Measurements from ENCODE around the gene HLCS. TPM values are rescaled to one million over a fixed set of nuclear protein-coding genes. Genes with fewer than 3 reads are reported as not detected.

Gene HLCS
- total RNA-seq, 3 donors from 2014 or later: 19.5 to 26.2 (median 20.3) TPM

DNA sequence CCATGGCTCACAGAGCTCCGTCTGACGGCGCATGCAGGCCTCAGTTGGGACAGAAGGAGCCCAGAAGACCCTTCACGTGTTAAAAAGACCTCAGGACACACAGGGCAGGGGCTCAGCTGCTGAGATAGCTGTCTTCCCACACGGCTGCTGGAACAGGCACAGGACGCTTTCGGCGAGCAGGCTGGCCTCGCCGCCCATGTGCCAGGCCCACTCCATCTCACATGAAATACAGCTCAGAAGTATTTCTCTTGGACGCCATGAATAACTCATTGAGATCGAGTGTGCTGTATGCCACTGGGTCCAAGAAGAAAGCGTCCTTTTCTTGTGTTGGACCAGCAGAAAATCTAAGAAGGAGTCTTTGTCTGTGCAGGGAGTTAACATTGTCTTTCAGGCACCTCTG, 198.0 kb downstream of the HLCS start:
- DNase-seq (ENCODE audit: low spot score in 2 of 2): no peak
- H3K27ac ChIP-seq: peak overlapping the region in 1 of 2 donors; percentile 42
- no peaks in the 10 kb centered on the region for H3K27me3 ChIP-seq
- H3K36me3 ChIP-seq: no peaks in the 10 kb centered on the region
- H3K4me3 ChIP-seq: no peak overlapping the region
- intact Hi-C loops (cut with DNase I; ENCODE audit: low total_unique reads): no loop called here
- no peaks in the 10 kb centered on the region for H3K9me3 ChIP-seq
- TF ChIP-seq POLR2AphosphoS5 (IDR thresholded peaks at IDR 0.05): no peak
- H3K4me1 ChIP-seq: peaks cover 0 to 8% of the 10 kb centered on the region in 2 donors

DNA sequence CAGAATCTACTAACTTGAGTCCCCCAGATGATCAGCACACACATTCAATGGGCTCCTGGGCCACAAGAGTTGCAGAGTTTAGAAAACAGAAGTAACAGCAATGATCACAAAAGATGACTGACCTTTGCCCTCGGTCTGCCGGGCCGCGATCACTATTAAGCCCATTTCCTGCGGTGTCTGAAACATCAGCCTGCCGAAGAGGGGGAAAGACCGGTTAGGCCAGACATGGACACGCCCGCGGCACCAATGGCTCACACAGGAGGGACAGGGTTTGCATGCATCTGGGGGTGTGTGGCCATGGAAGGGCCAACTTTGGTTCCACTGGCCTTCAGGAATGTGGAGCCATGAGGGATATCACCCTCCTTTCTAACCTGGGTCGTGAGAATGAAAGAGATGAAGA, 199.4 kb downstream of the HLCS start:
- H3K27ac ChIP-seq: no peak overlapping the region
- intact Hi-C loops (cut with DNase I; ENCODE audit: low total_unique reads): no loop called here
- H3K27me3 ChIP-seq: no peaks in the 10 kb centered on the region
- H3K36me3 ChIP-seq: no peaks in the 10 kb centered on the region
- H3K4me3 ChIP-seq: no peak overlapping the region
- DNase-seq (ENCODE audit: low spot score in 2 of 2): no peak
- TF ChIP-seq CTCF (IDR thresholded peaks at IDR 0.05) (no peak), POLR2AphosphoS5 (IDR thresholded peaks at IDR 0.05) (no peak), POLR2A (IDR thresholded peaks at IDR 0.05) (no peak)
- no peaks in the 10 kb centered on the region for H3K9me3 ChIP-seq
- H3K4me1 ChIP-seq: peaks cover 0 to 8% of the 10 kb centered on the region in 2 donors

GRCh38 chr21:36766511-36766910, 200.0 kb downstream of the HLCS start:
- DNase-seq (ENCODE audit: low spot score in 2 of 2): no peak
- Histone ChIP-seq H3K27me3 (no peaks in the 10 kb centered on the region), H3K4me1 (peaks cover 0 to 8% of the 10 kb centered on the region in 2 donors), H3K9me3 (no peaks in the 10 kb centered on the region), H3K36me3 (no peaks in the 10 kb centered on the region), H3K4me3 (no peak overlapping the region), H3K27ac (no peak overlapping the region)
- no peak for TF ChIP-seq POLR2A (IDR thresholded peaks at IDR 0.05)
- TF ChIP-seq CTCF (IDR thresholded peaks at IDR 0.05): no peak
- TF ChIP-seq POLR2AphosphoS5 (IDR thresholded peaks at IDR 0.05): no peak
- intact Hi-C loops (cut with DNase I; ENCODE audit: low total_unique reads): no loop called here

DNA sequence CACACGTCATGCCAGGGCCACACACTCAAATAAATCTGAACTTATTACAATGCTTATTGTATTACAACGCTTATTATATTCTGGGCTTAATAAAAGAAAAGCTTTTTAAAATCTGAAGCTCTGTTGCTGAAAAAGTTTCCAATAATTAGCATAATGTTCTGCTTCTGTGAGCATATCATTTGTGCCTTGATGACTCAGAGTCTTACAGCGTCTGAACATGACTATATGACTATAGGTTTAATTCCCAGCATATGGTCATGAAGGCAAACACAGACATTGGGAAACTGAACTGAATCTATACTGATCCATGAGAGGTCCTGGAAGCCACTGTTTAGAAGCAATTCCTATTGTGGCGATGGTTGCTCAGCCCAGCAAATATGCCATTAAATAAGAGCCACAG, 201.2 kb downstream of the HLCS start:
- Histone ChIP-seq H3K27ac (no peak overlapping the region), H3K4me1 (peaks cover 0 to 8% of the 10 kb centered on the region in 2 donors), H3K36me3 (no peaks in the 10 kb centered on the region), H3K9me3 (no peaks in the 10 kb centered on the region), H3K27me3 (no peaks in the 10 kb centered on the region), H3K4me3 (no peak overlapping the region)
- TF ChIP-seq CTCF (IDR thresholded peaks at IDR 0.05): no peak
- TF ChIP-seq POLR2AphosphoS5 (IDR thresholded peaks at IDR 0.05): no peak
- no peak for TF ChIP-seq POLR2A (IDR thresholded peaks at IDR 0.05)
- DNase-seq (ENCODE audit: low spot score in 2 of 2): no peak
- intact Hi-C loops (cut with DNase I; ENCODE audit: low total_unique reads): no loop called here

GRCh38 chr21:36763305-36763704, 203.2 kb downstream of the HLCS start:
- no peak overlapping the region for H3K4me3 ChIP-seq
- intact Hi-C loops (cut with DNase I; ENCODE audit: low total_unique reads): no loop called here
- peaks cover 0 to 3% of the 10 kb centered on the region in 2 donors for H3K4me1 ChIP-seq
- TF ChIP-seq CTCF (IDR thresholded peaks at IDR 0.05): no peak
- TF ChIP-seq POLR2A (IDR thresholded peaks at IDR 0.05): no peak
- TF ChIP-seq POLR2AphosphoS5 (IDR thresholded peaks at IDR 0.05): no peak
- H3K27ac ChIP-seq: no peak overlapping the region
- no peaks in the 10 kb centered on the region for H3K27me3 ChIP-seq
- DNase-seq (ENCODE audit: low spot score in 2 of 2): no peak
- H3K9me3 ChIP-seq: no peaks in the 10 kb centered on the region
- H3K36me3 ChIP-seq: no peaks in the 10 kb centered on the region

- H3K4me1 ChIP-seq: no peaks in the 10 kb centered on the region
- TF ChIP-seq POLR2A (IDR thresholded peaks at IDR 0.05): no peak
- no peak for TF ChIP-seq CTCF (IDR thresholded peaks at IDR 0.05)
- no peak for TF ChIP-seq POLR2AphosphoS5 (IDR thresholded peaks at IDR 0.05)
- H3K4me3 ChIP-seq: no peak overlapping the region
- no peak for DNase-seq (ENCODE audit: low spot score in 2 of 2)
- intact Hi-C loops (cut with DNase I; ENCODE audit: low total_unique reads): no loop called here
- H3K9me3 ChIP-seq: no peaks in the 10 kb centered on the region
- H3K27me3 ChIP-seq: no peaks in the 10 kb centered on the region
- H3K27ac ChIP-seq: no peak overlapping the region
- no peaks in the 10 kb centered on the region for H3K36me3 ChIP-seq
Observed at GRCh38 chr21:36762642-36763041, 203.8 kb downstream of the HLCS start.

Data from breast epithelium (tissue), 4 donors.